GM23338 (cell line): ENCODE measurements around the gene ZHX3. TPM values are rescaled to one million over a fixed set of nuclear protein-coding genes. Genes with fewer than 3 reads are reported as not detected.

Source experiments
- ATAC-seq: fragments of 200-7000 bp; cut with Tn5 transposase; 3 replicates; pipeline ENCODE4 v1.9.1; 2020
- DNase-seq: peaks from one replicate; pipeline ENCODE4 v3.0.0-alpha.2; 2015; ENCODE audit warnings: low spot score
- H2AFZ ChIP-seq: fragments of 200-600 bp; sonication (generic); 2 replicates; pipeline ENCODE4 v1.8.0; 2016; ENCODE audit warnings: antibody characterized with exemption, mild to moderate bottlenecking, moderate library complexity
- H3F3A ChIP-seq: fragments of 200-600 bp; sonication (generic); replicated peaks from 2 replicates; pipeline ENCODE4 v1.8.0; 2017; ENCODE audit warnings: antibody characterized with exemption, mixed run types, low read depth
- H3K27ac ChIP-seq: fragments of 200-600 bp; sonication (generic); 2 replicates; pipeline ENCODE4 v1.6.1; 2016; ENCODE audit warnings: low read depth
- H3K27me3 ChIP-seq: fragments of 200-600 bp; sonication (generic); 2 replicates; pipeline ENCODE4 v1.8.0; 2016; ENCODE audit warnings: mild to moderate bottlenecking, mixed run types, moderate library complexity; ENCODE audit not compliant: insufficient read depth
- H3K36me3 ChIP-seq: fragments of 200-600 bp; sonication (generic); 2 replicates; pipeline ENCODE4 v1.8.0; 2016; ENCODE audit warnings: mild to moderate bottlenecking; ENCODE audit not compliant: insufficient read depth
- H3K4me1 ChIP-seq: fragments of 200-600 bp; sonication (generic); 2 replicates; pipeline ENCODE4 v1.8.0; 2016; ENCODE audit warnings: mild to moderate bottlenecking, moderate library complexity; ENCODE audit not compliant: insufficient read depth
- H3K4me2 ChIP-seq: fragments of 200-600 bp; sonication (generic); 2 replicates; pipeline ENCODE4 v1.7.1; 2017; ENCODE audit warnings: mixed run types
- H3K4me3 ChIP-seq: fragments of 200-600 bp; sonication (generic); 2 replicates; pipeline ENCODE4 v1.6.1; 2016; ENCODE audit warnings: mixed run types
- H3K79me2 ChIP-seq: fragments of 200-600 bp; sonication (generic); replicated peaks from 2 replicates; pipeline ENCODE4 v1.8.0; 2017; ENCODE audit warnings: mild to moderate bottlenecking; ENCODE audit not compliant: insufficient read depth
- H3K9me2 ChIP-seq: fragments of 200-600 bp; sonication (generic); 2 replicates; pipeline ENCODE4 v1.8.0; 2017; ENCODE audit not compliant: insufficient read depth
- H4K20me1 ChIP-seq: fragments of 200-600 bp; sonication (generic); replicated peaks from 2 replicates; pipeline ENCODE4 v1.8.0; 2017; ENCODE audit warnings: mild to moderate bottlenecking; ENCODE audit not compliant: insufficient read depth
- H3K27ac Mint-ChIP-seq: 2 replicates; pipeline ENCODE4 v1.8.0; 2020; ENCODE audit warnings: inconsistent platforms, mild to moderate bottlenecking, moderate library complexity, mixed read lengths
- H3K27me3 Mint-ChIP-seq: 3 replicates; pipeline ENCODE4 v1.8.0; 2022; ENCODE audit warnings: low read depth, mild to moderate bottlenecking, moderate library complexity, mixed read lengths, inconsistent platforms; ENCODE audit not compliant: insufficient read depth, poor library complexity
- H3K36me3 Mint-ChIP-seq: 3 replicates; pipeline ENCODE4 v1.8.0; 2021; ENCODE audit warnings: low read depth, mild to moderate bottlenecking, inconsistent platforms, moderate library complexity, mixed read lengths
- H3K4me1 Mint-ChIP-seq: 3 replicates; pipeline ENCODE4 v1.8.0; 2020; ENCODE audit warnings: mild to moderate bottlenecking, inconsistent platforms, mixed read lengths
- H3K4me3 Mint-ChIP-seq: 3 replicates; pipeline ENCODE4 v1.8.0; 2021; ENCODE audit warnings: moderate library complexity, mild to moderate bottlenecking, inconsistent platforms, mixed read lengths
- H3K9me3 Mint-ChIP-seq: 3 replicates; pipeline ENCODE4 v1.8.0; 2020; ENCODE audit warnings: moderate library complexity, mild to moderate bottlenecking, inconsistent platforms, mixed read lengths
- CREB1 ChIP-seq: fragments of 250-450 bp; sonication (Bioruptor Pico); IDR thresholded peaks from 2 replicates; pipeline ENCODE4 v1.5.0; 2020; ENCODE audit warnings: low read depth, mild to moderate bottlenecking, moderate library complexity
- ETS1 ChIP-seq: IDR thresholded peaks from 2 replicates; pipeline ENCODE4 v1.6.1; 2016; ENCODE audit warnings: antibody characterized with exemption
- EZH2 ChIP-seq: fragments of 200-600 bp; sonication (generic); IDR thresholded peaks from one replicate; pipeline ENCODE4 v1.8.0; 2017; ENCODE audit warnings: antibody characterized with exemption, mild to moderate bottlenecking, low read depth; ENCODE audit not compliant: unreplicated experiment
- EZH2phosphoT487 ChIP-seq: fragments of 200-600 bp; sonication (generic); IDR thresholded peaks from one replicate; pipeline ENCODE4 v1.8.1; 2018; ENCODE audit warnings: antibody characterized with exemption; ENCODE audit not compliant: unreplicated experiment
- JUNB ChIP-seq: IDR thresholded peaks from one replicate; pipeline ENCODE4 v1.6.1; 2016; ENCODE audit warnings: antibody characterized with exemption; ENCODE audit not compliant: unreplicated experiment
- REST ChIP-seq: IDR thresholded peaks from one replicate; pipeline ENCODE4 v1.6.1; 2018; ENCODE audit warnings: antibody characterized with exemption; ENCODE audit not compliant: unreplicated experiment
- STAT1 ChIP-seq: IDR thresholded peaks from one replicate; pipeline ENCODE4 v1.6.1; 2016; ENCODE audit warnings: antibody characterized with exemption; ENCODE audit not compliant: unreplicated experiment
- ZNF114 ChIP-seq: fragments of 250-450 bp; sonication (Bioruptor Pico); IDR thresholded peaks from 2 replicates; pipeline ENCODE4 v1.5.0; 2020; ENCODE audit warnings: mild to moderate bottlenecking, moderate library complexity
- ZNF331 ChIP-seq: fragments of 250-450 bp; sonication (Bioruptor Pico); IDR thresholded peaks from 2 replicates; pipeline ENCODE4 v1.5.0; 2020; ENCODE audit warnings: low read depth, mild to moderate bottlenecking, moderate library complexity
- ZNF462 ChIP-seq: fragments of 250-450 bp; sonication (Bioruptor Pico); IDR thresholded peaks from 2 replicates; pipeline ENCODE4 v1.5.0; 2020; ENCODE audit warnings: mild to moderate bottlenecking, moderate library complexity
- polyA plus RNA-seq: library from polyadenylated mRNA; unstranded; fragments of >200 nt; fragmentation: Nextera tagmentation; extraction: Ambion mirVana; gene quantifications from 2 replicates; pipeline ENCODE4 v1.2.1, GENCODE V29; 2016
- total RNA-seq: library from RNA; depleted of rRNA; stranded (reverse); fragments of >200 nt; shearing (Covaris generic); gene quantifications from 2 replicates; pipeline ENCODE4 v1.2.3, GENCODE V29; 2014

The ZHX3 gene
- total and polyA plus RNA-seq, 2 experiments from 2014 or later, result 1.7 to 2.8 TPM

- TF ChIP-seq ZNF462, result no peak
These were observed 18.1 kb upstream of the ZHX3 start (continued) for GRCh38 chr20:41335591-41335990.

GRCh38 chr20:41334443-41335421 is 17.2 kb upstream of the ZHX3 start:
- peaks cover 7% of the 10 kb centered on the region for H3K4me1 ChIP-seq
- H4K20me1 ChIP-seq, result no peaks in the 10 kb centered on the region; the same call in 1 of the 2 replicates
- H3K4me3 ChIP-seq, result no peak overlapping the region
- H2AFZ ChIP-seq, result peak overlapping the region; percentile 84
- H3K27ac ChIP-seq, result no peak overlapping the region
- Mint-ChIP-seq H3K9me3 (no peaks in the 10 kb centered on the region), H3K4me1 (peaks cover 5% of the 10 kb centered on the region), H3K36me3 (no peaks in the 10 kb centered on the region), H3K4me3 (no peak overlapping the region), H3K27ac (no peak overlapping the region), H3K27me3 (peaks cover 11% of the 10 kb centered on the region)
- DNase-seq (no peak), ATAC-seq (no peak)
- H3K4me2 ChIP-seq, result no peak overlapping the region
- H3K27me3 ChIP-seq, result peaks cover 7% of the 10 kb centered on the region; the same call in 1 of the 2 replicates
- no peaks in the 10 kb centered on the region for H3K36me3 ChIP-seq
- H3F3A ChIP-seq, result no peaks in the 10 kb centered on the region; the same call in 1 of the 2 replicates
- H3K79me2 ChIP-seq, result no peaks in the 10 kb centered on the region
- no peaks in the 10 kb centered on the region for H3K9me2 ChIP-seq
- TF ChIP-seq JUNB (no peak), EZH2phosphoT487 (no peak), ZNF331 (CRISPR knock-in tag) (no peak), EZH2 (no peak), ETS1 (no peak), REST (no peak), ZNF114 (no peak), CREB1 (no peak), STAT1 (no peak)
